ENCODE data around the gene SSX4.
"Not testable (repeated sequence)": the region's sequence is repeated elsewhere in the genome, so short reads cannot be mapped to it uniquely, and the experiment has no call there.

- not testable (repeated sequence) for TF ChIP-seq POLR2A (IDR thresholded peaks at IDR 0.05; ENCODE audit: low read depth, low read length); POLR2AphosphoS5 (IDR thresholded peaks at IDR 0.05; ENCODE audit: low read depth, low read length); TAF1 (IDR thresholded peaks at IDR 0.05; ENCODE audit: low read depth, low read length); POU2F2 (IDR thresholded peaks at IDR 0.05; ENCODE audit: low read depth, low read length); SPI1 (IDR thresholded peaks at IDR 0.05; ENCODE audit: low read depth, low read length); PAX5 (IDR thresholded peaks at IDR 0.05; ENCODE audit: insufficient read depth, low read length, severe bottlenecking)
Observed at GRCh38 chrX:48429606-48430005, 46.3 kb downstream of the SSX4 start.
